Activated T-cell treated with anti-CD3 and anti-CD28 coated beads, Interleukin-2, amount 50 U/mL, for 48 hours (primary cell): ENCODE results near the gene ESCO1.
"Not testable (repeated sequence)": the region's sequence is repeated elsewhere in the genome, so short reads cannot be mapped to it uniquely, and the experiment has no call there.

Experiments
- DNase-seq, 2 experiments: peaks; one replicate each; pipeline ENCODE4 v3.0.0-alpha.2; 2020

The ESCO1 gene

GRCh38 chr18:21600526-21601410, at the start of gene ESCO1:
Gene ESCO1, minus strand, starts transcription at chr18:21600704. Its CDS starts 25,861 bp downstream, at chr18:21574843.
- peak; percentile 95 to 96 for DNase-seq

GRCh38 chr18:21640375-21640774, 39.9 kb upstream of the ESCO1 start:
- not testable (repeated sequence) for DNase-seq

- DNase-seq = no peak
Measured at GRCh38 chr18:21638822-21639221, 38.3 kb upstream of the ESCO1 start.

GRCh38 chr18:21636769-21637168, 36.3 kb upstream of the ESCO1 start:
- DNase-seq = no peak

GRCh38 chr18:21634588-21635199, 34.2 kb upstream of the ESCO1 start:
- DNase-seq = no peak

- no peak for DNase-seq
Measured at GRCh38 chr18:21632393-21632792, 31.9 kb upstream of the ESCO1 start.

GRCh38 chr18:21629089-21629832, 28.8 kb upstream of the ESCO1 start:
- DNase-seq = no peak

GRCh38 chr18:21621640-21622039, 21.1 kb upstream of the ESCO1 start:
- not testable (repeated sequence) for DNase-seq

- DNase-seq = peak; percentile 95 to 96
Measured at GRCh38 chr18:21612125-21613039, 11.9 kb upstream of the ESCO1 start, which contains the start of gene SNRPD1. Gene SNRPD1, plus strand, starts transcription at chr18:21612314. Its CDS starts 116 bp downstream, at chr18:21612430.

- not testable (repeated sequence) for DNase-seq
Measured at GRCh38 chr18:21611401-21612124, 11.1 kb upstream of the ESCO1 start.

GRCh38 chr18:21605213-21605612, 4.7 kb upstream of the ESCO1 start:
- DNase-seq = no peak

GRCh38 chr18:21604671-21605070, 4.2 kb upstream of the ESCO1 start:
- no peak for DNase-seq

GRCh38 chr18:21602299-21602587, 1.7 kb upstream of the ESCO1 start:
- DNase-seq = no peak

- peak in 1 of 2 experiments; percentile 43 for DNase-seq
Measured at GRCh38 chr18:21599585-21600525, 649 bp downstream of the ESCO1 start.

- no peak for DNase-seq
Measured at GRCh38 chr18:21598726-21599584, 1.5 kb downstream of the ESCO1 start.

GRCh38 chr18:21597620-21598019, 2.9 kb downstream of the ESCO1 start:
- no peak for DNase-seq

- no peak for DNase-seq
Measured at GRCh38 chr18:21593540-21594257, 6.8 kb downstream of the ESCO1 start.

GRCh38 chr18:21592361-21592760, 8.1 kb downstream of the ESCO1 start:
- not testable (repeated sequence) for DNase-seq

GRCh38 chr18:21584391-21584790, 16.1 kb downstream of the ESCO1 start:
- DNase-seq = no peak
